ENCODE results near the gene PEDS1. TPM values are rescaled to one million over a fixed set of nuclear protein-coding genes. Genes with fewer than 3 reads are reported as not detected.
"Not testable (repeated sequence)": the region's sequence is repeated elsewhere in the genome, so short reads cannot be mapped to it uniquely, and the experiment has no call there.

The PEDS1 gene
- total and polyA plus RNA-seq, 9 donors = 7.5 to 18.2 (median 12.4) TPM

DNA sequence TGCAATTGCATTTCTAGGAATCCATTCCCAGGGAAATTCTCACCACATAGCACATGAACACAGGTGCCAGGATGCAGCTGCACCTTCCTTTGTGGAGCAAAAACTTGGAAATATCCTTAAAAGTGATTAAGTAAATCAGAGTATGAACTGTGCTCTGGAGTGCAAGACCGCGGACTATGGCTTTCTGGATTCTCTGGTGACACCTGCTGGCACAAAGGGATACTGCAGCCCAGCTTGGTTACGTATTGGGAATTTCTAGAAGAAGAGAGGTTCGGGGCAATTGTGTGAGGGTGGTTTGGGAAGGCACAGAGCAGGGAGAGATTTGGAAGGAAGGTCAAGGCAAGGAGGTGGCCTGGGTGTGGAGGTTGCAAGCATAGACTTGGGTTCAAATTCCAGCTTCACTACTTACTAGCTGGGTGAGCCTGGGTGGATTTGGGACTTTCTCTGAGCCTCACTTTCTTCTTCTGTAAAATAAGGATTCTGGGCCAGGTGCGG is 15.9 kb upstream of the PEDS1 start:
- H3K4me3 ChIP-seq = no peak overlapping the region
- no peaks in the 10 kb centered on the region for H3K36me3 ChIP-seq
- peaks cover 4% of the 10 kb centered on the region for H3K4me1 ChIP-seq (ENCODE audit: insufficient read depth)
- WGBS, 3 donors = 23 to 26% (median 24%) methylated on average over 5 of the region's 5 CpGs
- peak; percentile 53 to 83 (median 80) for DNase-seq
- no peak overlapping the region for H3K27ac ChIP-seq
- no peak for TF ChIP-seq EP300 (IDR thresholded peaks at IDR 0.05)
- TF ChIP-seq, protein P1, sequence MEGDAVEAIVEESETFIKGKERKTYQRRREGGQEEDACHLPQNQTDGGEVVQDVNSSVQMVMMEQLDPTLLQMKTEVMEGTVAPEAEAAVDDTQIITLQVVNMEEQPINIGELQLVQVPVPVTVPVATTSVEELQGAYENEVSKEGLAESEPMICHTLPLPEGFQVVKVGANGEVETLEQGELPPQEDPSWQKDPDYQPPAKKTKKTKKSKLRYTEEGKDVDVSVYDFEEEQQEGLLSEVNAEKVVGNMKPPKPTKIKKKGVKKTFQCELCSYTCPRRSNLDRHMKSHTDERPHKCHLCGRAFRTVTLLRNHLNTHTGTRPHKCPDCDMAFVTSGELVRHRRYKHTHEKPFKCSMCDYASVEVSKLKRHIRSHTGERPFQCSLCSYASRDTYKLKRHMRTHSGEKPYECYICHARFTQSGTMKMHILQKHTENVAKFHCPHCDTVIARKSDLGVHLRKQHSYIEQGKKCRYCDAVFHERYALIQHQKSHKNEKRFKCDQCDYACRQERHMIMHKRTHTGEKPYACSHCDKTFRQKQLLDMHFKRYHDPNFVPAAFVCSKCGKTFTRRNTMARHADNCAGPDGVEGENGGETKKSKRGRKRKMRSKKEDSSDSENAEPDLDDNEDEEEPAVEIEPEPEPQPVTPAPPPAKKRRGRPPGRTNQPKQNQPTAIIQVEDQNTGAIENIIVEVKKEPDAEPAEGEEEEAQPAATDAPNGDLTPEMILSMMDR (IDR thresholded peaks at IDR 0.05) = peak; percentile 47 to 86 (median 63)
- no peaks in the 10 kb centered on the region for H3K27me3 ChIP-seq
- intact Hi-C loops (cut with DNase I) = loop anchor here in 3 of 4 donors (5.0 kb wide), 3 partner anchors 37 to 187 kb away; partner anchors contain the start of gene SNAI1 (in 1 of the 3)
- H3K9me3 ChIP-seq = no peaks in the 10 kb centered on the region

GRCh38 chr20:50165684-50166554 is 12.4 kb upstream of the PEDS1 start:
- WGBS, 3 donors = 1 to 3% (median 2%) methylated on average over 20 of the region's 20 CpGs
- Histone ChIP-seq H3K27ac (peak overlapping the region; percentile 18 to 81), H3K9me3 (no peaks in the 10 kb centered on the region), H3K36me3 (no peaks in the 10 kb centered on the region), H3K4me3 (peak overlapping the region; percentile 11), H3K4me1 (ENCODE audit: insufficient read depth) (peaks cover 2% of the 10 kb centered on the region), H3K27me3 (no peaks in the 10 kb centered on the region)
- DNase-seq = peak; percentile 95 to 99 (median 96)
- TF ChIP-seq POLR2A (IDR thresholded peaks at IDR 0.05) = no peak
- TF ChIP-seq, protein P1 (IDR thresholded peaks at IDR 0.05) = no peak
- peak; percentile 84 for TF ChIP-seq EP300 (IDR thresholded peaks at IDR 0.05)
- intact Hi-C loops (cut with DNase I) = loop anchor here in 3 of 4 donors (5.0 kb wide), 3 partner anchors 34 to 184 kb away; partner anchors contain the start of gene SNAI1 (in 1 of the 3)

- no peak for DNase-seq
- H3K27ac ChIP-seq = no peak overlapping the region
- H3K4me1 ChIP-seq (ENCODE audit: insufficient read depth) = peaks cover 2% of the 10 kb centered on the region
- no peaks in the 10 kb centered on the region for H3K27me3 ChIP-seq
- no peak overlapping the region for H3K4me3 ChIP-seq
- TF ChIP-seq, protein P1 (IDR thresholded peaks at IDR 0.05) = no peak
- TF ChIP-seq POLR2A (IDR thresholded peaks at IDR 0.05) (no peak), EP300 (IDR thresholded peaks at IDR 0.05) (no peak)
- whole genome bisulfite sequencing, 3 donors = 70 to 78% (median 75%) methylated on average over 9 of the region's 9 CpGs
- intact Hi-C loops (cut with DNase I) = no loop called here
- no peaks in the 10 kb centered on the region for H3K9me3 ChIP-seq
- H3K36me3 ChIP-seq = no peaks in the 10 kb centered on the region
Observed at GRCh38 chr20:50163570-50164317, 10.2 kb upstream of the PEDS1 start.

DNA sequence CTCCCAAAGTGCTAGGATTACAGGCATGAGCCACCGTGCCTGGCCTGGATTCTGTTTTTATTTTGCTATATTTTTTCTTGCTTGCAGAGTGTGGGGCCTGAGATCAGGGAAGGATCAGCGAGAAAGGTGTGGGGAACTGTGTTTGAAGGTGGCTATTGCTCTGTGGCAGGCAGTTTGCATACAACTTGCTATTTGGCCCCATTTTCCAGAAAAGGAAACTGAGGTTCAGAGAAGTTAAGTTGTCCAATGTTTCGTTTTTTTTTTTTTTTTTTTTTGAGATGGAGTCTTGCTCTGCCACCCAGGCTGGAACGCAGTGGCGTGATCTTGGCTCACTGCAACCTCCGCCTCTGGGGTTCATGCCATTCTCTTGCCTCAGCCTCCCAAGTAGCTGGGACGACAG is 8.0 kb upstream of the PEDS1 start:
- WGBS, 3 donors = 76 to 84% (median 82%) methylated on average over 7 of the region's 7 CpGs
- H3K4me3 ChIP-seq; H3K27ac ChIP-seq; H3K27me3 ChIP-seq; DNase-seq; H3K36me3 ChIP-seq; H3K9me3 ChIP-seq; H3K4me1 ChIP-seq (ENCODE audit: insufficient read depth); intact Hi-C loops (cut with DNase I): not testable (repeated sequence)

Measured in ovary (tissue), 9 donors.